ENCODE measurements around the gene CDADC1. TPM values are rescaled to one million over a fixed set of nuclear protein-coding genes. Genes with fewer than 3 reads are reported as not detected.

CDADC1 gene
- total and polyA plus RNA-seq, 2 donors (not counting 3 experiments of a cell fraction or from before 2014, with no cell fraction given) = 2.4 to 9.1 TPM

GRCh38 chr13:49206641-49207040 lies 41.1 kb upstream of the CDADC1 start:
- BruUV-seq (replicated peaks) = no TSS peak
- H3K4me1 ChIP-seq (ENCODE audit: control insufficient read depth, extremely low read depth, insufficient read depth, low read length) = no peaks in the 10 kb centered on the region
- H3K36me3 ChIP-seq (ENCODE audit: control insufficient read depth in 2 of 2, extremely low read depth in 1 of 2, insufficient read depth in 2 of 2, low read length in 2 of 2) = peaks cover 10 to 20% of the 10 kb centered on the region in 2 experiments
- POLR2A ChIA-PET = no interaction called here
- no peak overlapping the region for H2AFZ ChIP-seq (ENCODE audit: low read depth, low read length)
- DNase-seq (ENCODE audit: low read depth, low spot score) (no peak), FAIRE-seq (no peak)
- H3K4me2 ChIP-seq (ENCODE audit: insufficient read depth, low read length) = no peak overlapping the region
- H3K9me3 ChIP-seq (replicated peaks; ENCODE audit: control insufficient read depth, insufficient read depth, low read length) = no peaks in the 10 kb centered on the region
- H3K27ac ChIP-seq (ENCODE audit: insufficient read depth, low read depth, low read length) = no peak overlapping the region
- H3K79me2 ChIP-seq (ENCODE audit: control insufficient read depth, insufficient read depth, low read length) = no peaks in the 10 kb centered on the region
- CTCF ChIA-PET = no interaction called here
- no peaks in the 10 kb centered on the region for H3K9me1 ChIP-seq (replicated peaks; ENCODE audit: control insufficient read depth, extremely low read depth, insufficient read depth, low read length)
- TF ChIP-seq POLR2AphosphoS5 (IDR thresholded peaks at IDR 0.05; ENCODE audit: insufficient read depth, low read depth, low read length) (no peak), GATA2 (IDR thresholded peaks at IDR 0.05; ENCODE audit: insufficient read depth, insufficient read length, low read depth, low read length) (no peak), EZH2 (IDR thresholded peaks at IDR 0.05; ENCODE audit: borderline replicate concordance, low read depth, low read length, severe bottlenecking) (no peak), CTCF (IDR thresholded peaks at IDR 0.05; ENCODE audit: extremely low read depth in 1 of 2, insufficient read depth in 1 of 2, low read depth in 1 of 2, low read length in 2 of 2) (no peak), MAX (IDR thresholded peaks at IDR 0.05; ENCODE audit: insufficient read depth, insufficient read length) (no peak), JUN (IDR thresholded peaks at IDR 0.05; ENCODE audit: borderline replicate concordance, insufficient read depth, insufficient read length, low read depth) (no peak), POLR2A (IDR thresholded peaks at IDR 0.05; ENCODE audit: low read depth, low read length) (no peak), MYC (IDR thresholded peaks at IDR 0.05; ENCODE audit: low read depth, low read length) (no peak), FOS (IDR thresholded peaks at IDR 0.05; ENCODE audit: borderline replicate concordance, insufficient read depth, low read length) (no peak)
- H3K27me3 ChIP-seq (ENCODE audit: control insufficient read depth in 2 of 2, insufficient read depth in 2 of 2, low read length in 2 of 2) = no peaks in the 10 kb centered on the region
- no peaks in the 10 kb centered on the region for H4K20me1 ChIP-seq (replicated peaks; ENCODE audit: control insufficient read depth, extremely low read depth, insufficient read depth, low read length)
- dilution Hi-C loops (cut with MboI; ENCODE audit: extremely low pct_ligation_motif_present, low sequenced_read_pairs) (no loop called here), intact Hi-C loops (cut with micrococcal nuclease) (no loop called here)
- H3K9ac ChIP-seq (replicated peaks; ENCODE audit: extremely low read depth, insufficient read depth, low read length) = no peak overlapping the region
- H3K4me3 ChIP-seq (replicated peaks in 1 of 3; ENCODE audit: insufficient read depth in 1 of 3, low read depth in 1 of 3, low read length in 3 of 3) = no peak overlapping the region
